GM12878 (cell line): ENCODE measurements around the gene ERC1.

Source experiments
- BCL11A ChIP-seq: IDR thresholded peaks from 2 replicates; pipeline ENCODE4 v1.6.1; 2011; ENCODE audit warnings: low read depth, low read length
- CEBPZ ChIP-seq: fragments of 150-350 bp; IDR thresholded peaks from 2 replicates; pipeline ENCODE4 v1.6.1; 2016; ENCODE audit warnings: low read depth, low read length
- EZH2 ChIP-seq: IDR thresholded peaks from 2 replicates; pipeline ENCODE4 v1.6.1; 2012; ENCODE audit warnings: low read depth, mild to moderate bottlenecking, control low read depth, inconsistent platforms, low read length, borderline replicate concordance; ENCODE audit not compliant: control insufficient read depth
- MAX ChIP-seq: IDR thresholded peaks from 2 replicates; pipeline ENCODE4 v1.6.1; 2012; ENCODE audit warnings: low read depth, low read length, improper control_type of control experiment
- MYC ChIP-seq: IDR thresholded peaks from 2 replicates; pipeline ENCODE4 v1.6.1; 2011; ENCODE audit warnings: mild to moderate bottlenecking, low read length, moderate library complexity, inconsistent platforms; ENCODE audit not compliant: insufficient read depth, insufficient replicate concordance, insufficient read length, severe bottlenecking
- PKNOX1 ChIP-seq: fragments of 450-650 bp; IDR thresholded peaks from 2 replicates; pipeline ENCODE4 v1.6.1; 2016; ENCODE audit warnings: mild to moderate bottlenecking
- POLR2A ChIP-seq: IDR thresholded peaks from 2 replicates; pipeline ENCODE4 v1.6.1; 2011; ENCODE audit warnings: low read depth, mild to moderate bottlenecking, low read length
- POLR2AphosphoS5 ChIP-seq: IDR thresholded peaks from 2 replicates; pipeline ENCODE4 v1.6.1; 2011; ENCODE audit warnings: mild to moderate bottlenecking, low read length, inconsistent platforms
- RAD21 ChIP-seq: IDR thresholded peaks from 2 replicates; pipeline ENCODE4 v1.6.1; 2011; ENCODE audit warnings: mild to moderate bottlenecking, low read depth, low read length, moderate library complexity; ENCODE audit not compliant: insufficient read depth
- SMAD1 ChIP-seq: fragments of 450-650 bp; IDR thresholded peaks from 2 replicates; pipeline ENCODE4 v1.6.1; 2018; ENCODE audit warnings: mild to moderate bottlenecking, low read depth; ENCODE audit not compliant: partially characterized antibody
- ZNF274 ChIP-seq: IDR thresholded peaks from one replicate; pipeline ENCODE4 v1.8.0; 2011; ENCODE audit not compliant: insufficient read length, insufficient read depth
- ZNF384 ChIP-seq: IDR thresholded peaks from 2 replicates; pipeline ENCODE4 v1.6.1; 2012; ENCODE audit warnings: low read depth, mild to moderate bottlenecking, low read length, improper control_type of control experiment, borderline replicate concordance
- TF ChIP-seq, protein P1 (sequence below), 3 experiments: IDR thresholded peaks in 2 of 3; conservative IDR thresholded peaks in 1 of 3; 2 replicates each; pipeline ENCODE4 v1.5.1; 2011; ENCODE audit warnings: low read depth in 3 of 3, low read length in 3 of 3, mild to moderate bottlenecking in 3 of 3, control low read depth in 2 of 3, moderate library complexity in 2 of 3, inconsistent platforms in 1 of 3, mixed read lengths in 1 of 3; ENCODE audit not compliant: control insufficient read depth in 2 of 3, insufficient read depth in 1 of 3; ENCODE audit errors: extremely low read depth in 1 of 3

GRCh38 chr12:974271-974862 is 16.7 kb upstream of the ERC1 start:
- TF ChIP-seq MAX (no peak), EZH2 (no peak), POLR2A (no peak), ZNF384 (no peak), POLR2AphosphoS5 (no peak), MYC (no peak), BCL11A (no peak), PKNOX1 (no peak), ZNF274 (no peak), SMAD1 (no peak), RAD21 (no peak), CEBPZ (no peak)
- TF ChIP-seq, protein P1, sequence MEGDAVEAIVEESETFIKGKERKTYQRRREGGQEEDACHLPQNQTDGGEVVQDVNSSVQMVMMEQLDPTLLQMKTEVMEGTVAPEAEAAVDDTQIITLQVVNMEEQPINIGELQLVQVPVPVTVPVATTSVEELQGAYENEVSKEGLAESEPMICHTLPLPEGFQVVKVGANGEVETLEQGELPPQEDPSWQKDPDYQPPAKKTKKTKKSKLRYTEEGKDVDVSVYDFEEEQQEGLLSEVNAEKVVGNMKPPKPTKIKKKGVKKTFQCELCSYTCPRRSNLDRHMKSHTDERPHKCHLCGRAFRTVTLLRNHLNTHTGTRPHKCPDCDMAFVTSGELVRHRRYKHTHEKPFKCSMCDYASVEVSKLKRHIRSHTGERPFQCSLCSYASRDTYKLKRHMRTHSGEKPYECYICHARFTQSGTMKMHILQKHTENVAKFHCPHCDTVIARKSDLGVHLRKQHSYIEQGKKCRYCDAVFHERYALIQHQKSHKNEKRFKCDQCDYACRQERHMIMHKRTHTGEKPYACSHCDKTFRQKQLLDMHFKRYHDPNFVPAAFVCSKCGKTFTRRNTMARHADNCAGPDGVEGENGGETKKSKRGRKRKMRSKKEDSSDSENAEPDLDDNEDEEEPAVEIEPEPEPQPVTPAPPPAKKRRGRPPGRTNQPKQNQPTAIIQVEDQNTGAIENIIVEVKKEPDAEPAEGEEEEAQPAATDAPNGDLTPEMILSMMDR (IDR thresholded peaks at IDR 0.05 in 2 of 3, conservative IDR thresholded peaks at IDR 0.05 in 1 of 3; ENCODE audit: control insufficient read depth in 2 of 3, extremely low read depth in 1 of 3, insufficient read depth in 1 of 3, low read depth in 3 of 3, low read length in 3 of 3), result no peak
